ENCODE data around the gene CCDC81.

The CCDC81 gene

DNA sequence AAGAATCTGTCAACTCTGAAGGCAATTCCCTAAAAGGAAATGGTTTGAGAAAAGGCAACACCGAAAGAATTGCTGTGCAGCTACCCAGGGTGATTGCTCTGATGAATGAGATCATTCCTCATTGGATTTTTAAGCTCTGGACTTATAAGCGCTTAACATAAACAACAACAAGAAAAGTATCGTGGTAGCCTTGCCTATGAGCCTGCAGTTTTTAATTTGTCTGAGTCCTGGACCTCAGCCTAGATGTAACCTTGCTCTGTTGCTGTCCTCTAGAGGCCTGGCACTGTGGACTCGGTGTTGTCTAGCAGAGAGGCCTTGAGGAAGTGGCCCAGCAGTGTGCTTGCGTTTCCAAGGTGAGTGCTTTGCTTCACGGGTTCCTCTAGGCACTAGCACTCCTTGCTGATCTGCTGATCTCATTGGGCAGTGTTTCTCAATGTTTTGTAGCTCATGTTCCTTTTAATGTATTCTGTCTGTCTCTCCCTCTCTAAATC lies 20.4 kb downstream of the CCDC81 start:
- POLR2A ChIA-PET, result no interaction called here
- CTCF ChIA-PET, result interaction anchor here (0.6 kb wide), 1 partner anchor 24 kb away, joined by 5 read pairs; no protein-coding TSS in a partner anchor
- DNase-seq (ENCODE audit: extremely low spot score), result peak; percentile 18
- TF ChIP-seq CTBP1 (IDR thresholded peaks at IDR 0.05; ENCODE audit: borderline replicate concordance) (no peak), SUZ12 (IDR thresholded peaks at IDR 0.05) (no peak), NFRKB (IDR thresholded peaks at IDR 0.05) (no peak), L3MBTL2 (conservative IDR thresholded peaks at IDR 0.05) (no peak), LEF1 (IDR thresholded peaks at IDR 0.05; ENCODE audit: borderline replicate concordance) (no peak), FOXM1 (IDR thresholded peaks at IDR 0.05; ENCODE audit: borderline replicate concordance) (no peak), TARDBP (IDR thresholded peaks at IDR 0.05) (no peak), FOXA1 (IDR thresholded peaks at IDR 0.05) (no peak), BHLHE40 (IDR thresholded peaks at IDR 0.05; ENCODE audit: borderline replicate concordance) (no peak), ELF4 (IDR thresholded peaks at IDR 0.05) (no peak), FOXK2 (IDR thresholded peaks at IDR 0.05) (no peak), HDGF (IDR thresholded peaks at IDR 0.05; ENCODE audit: borderline replicate concordance) (no peak), PKNOX1 (IDR thresholded peaks at IDR 0.05) (no peak), SP1 (IDR thresholded peaks at IDR 0.05) (no peak), ARNT (IDR thresholded peaks at IDR 0.05) (no peak), ZNF384 (IDR thresholded peaks at IDR 0.05) (no peak)

GRCh38 chr11:86396396-86396795 lies 21.7 kb downstream of the CCDC81 start:
- DNase-seq (ENCODE audit: extremely low spot score), result no peak
- ChIA-PET CTCF (no interaction called here), POLR2A (no interaction called here)
- TF ChIP-seq NFRKB (IDR thresholded peaks at IDR 0.05), result no peak
- TF ChIP-seq ELF4 (IDR thresholded peaks at IDR 0.05), result no peak
- no peak for TF ChIP-seq LEF1 (IDR thresholded peaks at IDR 0.05; ENCODE audit: borderline replicate concordance)
- TF ChIP-seq FOXK2 (IDR thresholded peaks at IDR 0.05), result no peak
- no peak for TF ChIP-seq FOXA1 (IDR thresholded peaks at IDR 0.05)
- no peak for TF ChIP-seq L3MBTL2 (conservative IDR thresholded peaks at IDR 0.05)
- no peak for TF ChIP-seq SP1 (IDR thresholded peaks at IDR 0.05)
- no peak for TF ChIP-seq BHLHE40 (IDR thresholded peaks at IDR 0.05; ENCODE audit: borderline replicate concordance)
- TF ChIP-seq SUZ12 (IDR thresholded peaks at IDR 0.05), result no peak
- TF ChIP-seq PKNOX1 (IDR thresholded peaks at IDR 0.05), result no peak

DNA sequence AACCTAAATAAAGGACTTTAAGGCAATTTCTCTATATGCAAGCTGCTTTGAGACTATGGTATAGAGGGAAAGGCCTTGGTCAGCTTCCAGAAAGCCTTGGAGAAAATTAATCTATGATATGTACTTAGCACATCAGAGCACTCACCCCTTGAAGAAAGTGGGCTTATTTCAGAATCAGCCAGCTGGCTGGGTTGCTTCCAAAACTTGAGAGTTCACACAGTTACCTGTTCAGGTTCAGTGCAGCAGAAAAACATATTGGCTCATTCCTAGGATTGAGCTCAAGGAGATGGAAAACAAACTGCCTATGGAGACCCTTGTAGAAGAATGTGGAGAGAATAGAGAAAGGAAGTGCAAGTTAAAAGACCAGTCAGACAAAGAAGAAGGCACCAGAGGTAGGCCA lies 22.7 kb downstream of the CCDC81 start:
- POLR2A ChIA-PET, result no interaction called here
- CTCF ChIA-PET, result no interaction called here
- TF ChIP-seq ZNF384 (IDR thresholded peaks at IDR 0.05) (no peak), PKNOX1 (IDR thresholded peaks at IDR 0.05) (no peak)
- no peak for DNase-seq (ENCODE audit: extremely low spot score)

DNA sequence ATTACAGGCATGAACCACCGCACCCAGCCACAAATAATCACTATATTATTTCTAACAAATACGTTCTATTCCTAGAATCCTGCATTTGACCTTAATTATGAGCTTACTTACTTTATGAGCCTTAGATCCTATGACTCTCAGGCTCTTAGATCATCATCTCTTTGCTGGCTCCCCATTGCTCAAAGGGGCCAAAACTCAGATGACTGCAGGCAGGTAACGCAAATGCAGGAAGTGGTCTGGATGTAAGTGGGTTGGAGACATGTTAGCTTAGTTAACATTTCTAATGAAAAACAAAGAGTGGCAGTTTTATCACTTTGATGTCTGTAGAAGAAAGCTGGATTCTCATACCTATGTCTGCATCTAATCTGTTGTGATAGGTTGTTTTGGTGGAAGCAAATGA lies 23.4 kb downstream of the CCDC81 start:
- TF ChIP-seq HDGF (IDR thresholded peaks at IDR 0.05; ENCODE audit: borderline replicate concordance) (no peak), FOXK2 (IDR thresholded peaks at IDR 0.05) (no peak), L3MBTL2 (conservative IDR thresholded peaks at IDR 0.05) (no peak), FOXA1 (IDR thresholded peaks at IDR 0.05) (no peak), ELF4 (IDR thresholded peaks at IDR 0.05) (no peak), BHLHE40 (IDR thresholded peaks at IDR 0.05; ENCODE audit: borderline replicate concordance) (no peak), CTBP1 (IDR thresholded peaks at IDR 0.05; ENCODE audit: borderline replicate concordance) (no peak), NFRKB (IDR thresholded peaks at IDR 0.05) (no peak), ARNT (IDR thresholded peaks at IDR 0.05) (no peak), FOXM1 (IDR thresholded peaks at IDR 0.05; ENCODE audit: borderline replicate concordance) (no peak)
- ChIA-PET POLR2A (no interaction called here), CTCF (interaction anchor here (0.6 kb wide), 1 partner anchor 64 kb away, joined by 3 read pairs; no protein-coding TSS in a partner anchor)
- no peak for DNase-seq (ENCODE audit: extremely low spot score)

GRCh38 chr11:86403458-86403857 lies 28.8 kb downstream of the CCDC81 start:
- CTCF ChIA-PET, result interaction anchor here (0.6 kb wide), 1 partner anchor 355 kb away, joined by 3 read pairs; no protein-coding TSS in a partner anchor
- no peak for TF ChIP-seq FOXK2 (IDR thresholded peaks at IDR 0.05)
- TF ChIP-seq PKNOX1 (IDR thresholded peaks at IDR 0.05), result no peak
- TF ChIP-seq CTBP1 (IDR thresholded peaks at IDR 0.05; ENCODE audit: borderline replicate concordance), result no peak
- POLR2A ChIA-PET, result no interaction called here
- DNase-seq (ENCODE audit: extremely low spot score), result no peak

- no peak for DNase-seq (ENCODE audit: extremely low spot score)
- TF ChIP-seq L3MBTL2 (conservative IDR thresholded peaks at IDR 0.05) (no peak), LEF1 (IDR thresholded peaks at IDR 0.05; ENCODE audit: borderline replicate concordance) (no peak), FOXM1 (IDR thresholded peaks at IDR 0.05; ENCODE audit: borderline replicate concordance) (no peak), CTBP1 (IDR thresholded peaks at IDR 0.05; ENCODE audit: borderline replicate concordance) (no peak), TARDBP (IDR thresholded peaks at IDR 0.05) (no peak), ARNT (IDR thresholded peaks at IDR 0.05) (no peak), FOXA1 (IDR thresholded peaks at IDR 0.05) (no peak)
- POLR2A ChIA-PET, result no interaction called here
- CTCF ChIA-PET, result no interaction called here
Measured at GRCh38 chr11:86408845-86409244, 34.2 kb downstream of the CCDC81 start.
